ENCODE results near the gene GRIN1.
A peak's percentile ranks its signal among the peaks of the same experiment; 100 is the strongest.

Gene GRIN1

GRCh38 chr9:137167747-137168572 is 29.0 kb downstream of the GRIN1 start:
- TF ChIP-seq CTCF (IDR thresholded peaks at IDR 0.05; ENCODE audit: low read depth, low read length) = no peak
- H3K4me3 ChIP-seq (ENCODE audit: low read depth, low read length) = no peak overlapping the region
- no peaks in the 10 kb centered on the region for H3K9me3 ChIP-seq
- H3K36me3 ChIP-seq = no peaks in the 10 kb centered on the region
- no peak for DNase-seq
- H3K27me3 ChIP-seq = peaks cover 64% of the 10 kb centered on the region
- H3K4me1 ChIP-seq = no peaks in the 10 kb centered on the region

- H3K36me3 ChIP-seq = no peaks in the 10 kb centered on the region
- peaks cover 63% of the 10 kb centered on the region for H3K27me3 ChIP-seq
- H3K4me1 ChIP-seq = peaks cover 4% of the 10 kb centered on the region
- H3K9me3 ChIP-seq = no peaks in the 10 kb centered on the region
- DNase-seq = no peak
- no peak for TF ChIP-seq CTCF (IDR thresholded peaks at IDR 0.05; ENCODE audit: low read depth, low read length)
- H3K4me3 ChIP-seq (ENCODE audit: low read depth, low read length) = peak overlapping the region; percentile 24; the same call in 1 of the 2 replicates
These were observed 29.6 kb downstream of the GRIN1 start for GRCh38 chr9:137168573-137168903.

GRCh38 chr9:137168904-137169856 is 30.2 kb downstream of the GRIN1 start:
- no peak for TF ChIP-seq CTCF (IDR thresholded peaks at IDR 0.05; ENCODE audit: low read depth, low read length)
- Histone ChIP-seq H3K27me3 (peaks cover 63% of the 10 kb centered on the region), H3K9me3 (no peaks in the 10 kb centered on the region), H3K4me3 (ENCODE audit: low read depth, low read length) (peak overlapping the region; percentile 44), H3K4me1 (peaks cover 6% of the 10 kb centered on the region), H3K36me3 (no peaks in the 10 kb centered on the region)
- peak; percentile 80 for DNase-seq

- no peaks in the 10 kb centered on the region for H3K36me3 ChIP-seq
- no peak for DNase-seq
- TF ChIP-seq CTCF (IDR thresholded peaks at IDR 0.05; ENCODE audit: low read depth, low read length) = no peak
- H3K4me1 ChIP-seq = peaks cover 6% of the 10 kb centered on the region
- H3K4me3 ChIP-seq (ENCODE audit: low read depth, low read length) = peak within 1 kb of the TSS; percentile 44
- H3K9me3 ChIP-seq = no peaks in the 10 kb centered on the region
- peaks cover 58% of the 10 kb centered on the region for H3K27me3 ChIP-seq
These were observed 31.0 kb downstream of the GRIN1 start, which contains the start of gene LRRC26 for GRCh38 chr9:137169896-137170358. Gene LRRC26, minus strand, starts transcription at chr9:137170051. Its CDS starts 108 bp downstream, at chr9:137169943.

GRCh38 chr9:137170486-137171148 is 31.7 kb downstream of the GRIN1 start:
- Histone ChIP-seq H3K27me3 (peaks cover 55% of the 10 kb centered on the region), H3K4me1 (peaks cover 6% of the 10 kb centered on the region), H3K4me3 (ENCODE audit: low read depth, low read length) (no peak overlapping the region), H3K36me3 (no peaks in the 10 kb centered on the region), H3K9me3 (no peaks in the 10 kb centered on the region)
- DNase-seq = no peak
- no peak for TF ChIP-seq CTCF (IDR thresholded peaks at IDR 0.05; ENCODE audit: low read depth, low read length)

All from BE2C (cell line).